NOMO-1 (cell line): ENCODE data around the gene L3MBTL4.
"Not testable (repeated sequence)": the region's sequence is repeated elsewhere in the genome, so short reads cannot be mapped to it uniquely, and the experiment has no call there.

Experiments used
- DNase-seq, 2 experiments: peaks; one replicate each; lab custom pipeline; 2025; ENCODE audit not compliant: unreplicated experiment in 2 of 2; lab: John Stamatoyannopoulos, UW

L3MBTL4 gene

DNA sequence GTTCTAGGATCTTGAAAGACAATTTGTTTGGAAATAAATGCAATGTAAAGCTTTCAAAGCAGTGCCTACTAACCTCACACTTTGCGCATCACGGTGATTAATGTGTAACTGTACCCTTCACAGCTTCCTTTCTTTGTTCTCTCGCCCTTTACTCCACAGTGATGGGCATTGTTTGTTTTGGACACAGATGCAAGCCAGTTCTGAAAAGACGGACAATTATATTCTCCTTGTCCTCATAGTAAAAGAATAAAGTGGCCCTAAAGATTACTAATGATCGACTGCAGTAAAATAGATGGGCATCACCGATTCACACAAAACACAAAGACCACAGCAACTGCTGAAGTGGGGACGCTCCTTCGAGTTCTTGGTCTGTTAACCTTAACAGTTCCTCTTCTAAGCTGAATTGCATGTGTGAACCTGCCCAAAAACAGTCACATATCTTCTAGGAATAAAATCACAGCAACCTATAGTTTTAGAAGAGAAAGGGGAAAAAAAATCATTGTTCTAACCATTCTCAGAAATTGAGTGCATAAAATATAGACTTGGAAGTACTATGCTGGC lies 7.7 kb downstream of the L3MBTL4 start:
- DNase-seq = no peak

GRCh38 chr18:6406075-6406909 lies 8.4 kb downstream of the L3MBTL4 start:
- peak; percentile 78 to 79 for DNase-seq

DNA sequence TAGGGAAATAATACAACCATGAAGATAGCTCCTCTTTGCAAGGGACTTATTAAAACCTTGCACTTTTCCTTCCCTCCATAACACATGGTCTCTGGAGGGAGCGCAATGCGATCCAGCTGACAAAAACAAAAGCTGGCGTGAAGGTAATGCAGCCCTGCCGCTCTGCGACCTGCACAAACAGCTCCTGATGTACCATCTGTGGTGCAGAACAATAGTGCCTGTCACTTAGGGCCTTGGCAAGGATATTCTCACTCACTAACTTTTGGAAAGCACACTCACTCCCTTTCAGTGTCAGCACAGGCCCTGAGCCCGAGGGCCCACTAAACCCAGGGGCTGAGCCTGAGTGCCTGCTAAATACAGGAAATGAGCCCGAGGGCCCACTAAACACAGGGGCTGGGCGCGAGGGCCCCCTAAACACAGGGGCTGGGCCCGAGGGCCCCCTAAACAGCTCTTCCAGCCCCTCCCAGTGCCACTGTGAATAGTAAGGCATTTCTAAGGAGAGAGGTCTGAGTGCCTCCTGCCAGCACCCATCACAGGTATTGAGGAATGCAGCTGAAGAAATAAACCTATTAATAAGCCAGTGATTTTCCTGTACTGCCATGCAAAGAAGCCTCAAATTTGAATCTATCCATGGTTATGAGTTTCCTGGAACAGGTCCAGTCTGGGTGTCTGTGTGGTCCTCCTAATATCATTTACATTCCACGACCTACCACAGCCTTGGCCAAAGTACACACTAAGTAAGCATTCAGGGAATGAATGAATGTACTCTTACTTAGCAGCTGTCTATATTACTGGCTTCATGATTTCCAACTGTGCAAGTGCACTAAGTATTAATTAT lies 9.3 kb downstream of the L3MBTL4 start:
- DNase-seq = no peak

GRCh38 chr18:6404834-6405233 lies 9.9 kb downstream of the L3MBTL4 start:
- DNase-seq = no peak

DNA sequence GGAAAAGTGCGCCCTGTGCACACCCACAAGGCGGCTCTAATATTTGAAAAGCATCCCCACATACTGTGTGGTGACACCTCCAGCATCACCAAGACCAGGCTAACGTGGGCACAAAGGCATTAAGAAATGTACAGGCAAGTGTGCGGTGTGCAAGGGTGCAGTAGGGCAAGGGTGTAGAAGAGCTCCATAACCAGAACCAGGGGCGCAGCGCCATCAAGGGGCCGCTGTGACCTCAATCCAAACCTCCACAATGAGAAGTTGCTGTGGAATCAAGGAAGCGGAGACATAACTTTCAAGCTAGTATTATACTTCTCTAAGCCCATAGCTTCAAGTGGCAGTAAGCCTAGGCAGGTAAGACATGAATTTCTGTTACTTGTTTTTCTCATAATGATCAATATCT lies 13.0 kb downstream of the L3MBTL4 start:
- no peak for DNase-seq

DNA sequence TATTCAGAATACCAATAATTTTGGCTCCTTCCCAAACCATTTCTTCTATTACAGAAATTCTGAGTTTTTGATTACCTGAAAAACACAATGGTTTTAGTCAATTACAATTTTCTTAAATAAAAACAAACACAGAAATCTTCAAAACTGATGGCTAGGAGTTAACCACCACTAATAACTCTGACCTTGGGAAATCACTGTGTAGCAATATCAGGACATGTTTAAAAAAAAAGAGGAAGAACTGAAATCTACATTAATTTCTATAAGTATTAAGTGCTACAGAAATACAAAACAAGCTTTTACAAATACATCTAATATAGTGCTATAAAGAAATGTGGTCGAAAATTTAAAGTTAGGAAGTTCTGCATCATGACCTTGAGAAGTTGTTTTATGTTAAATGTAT lies 14.9 kb downstream of the L3MBTL4 start:
- peak; percentile 16 to 78 for DNase-seq

DNA sequence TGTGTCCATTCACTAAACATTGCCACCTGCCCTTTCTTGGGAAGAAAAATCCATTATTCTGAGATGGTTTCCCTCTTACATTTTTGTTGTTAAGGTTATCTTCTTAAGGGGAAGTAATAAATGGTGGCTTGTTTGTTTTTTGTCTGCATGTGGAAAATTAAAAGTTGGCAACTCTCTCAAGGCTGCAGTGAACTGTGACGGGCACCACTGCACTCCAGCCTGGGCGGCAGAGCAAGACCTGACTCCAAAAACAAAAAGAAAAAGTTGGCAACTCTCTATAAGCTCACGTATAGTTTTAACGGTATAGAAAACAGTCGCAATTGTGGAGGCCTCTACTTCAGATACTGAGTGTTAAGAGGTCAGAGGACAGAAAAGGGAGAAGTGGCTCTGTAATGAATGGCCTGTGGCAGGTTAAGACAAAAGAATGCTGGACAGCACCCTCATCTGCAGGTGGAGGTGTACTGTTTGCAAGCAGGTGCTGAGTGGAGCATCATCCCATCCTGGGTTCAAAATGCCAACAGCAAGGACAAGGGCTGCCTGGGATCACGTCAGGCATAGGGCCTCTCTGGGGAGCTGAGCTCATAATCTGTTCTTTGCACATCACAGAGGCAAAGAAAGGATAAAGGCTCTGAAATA lies 16.7 kb downstream of the L3MBTL4 start:
- no peak for DNase-seq

GRCh38 chr18:6396847-6397246 lies 17.9 kb downstream of the L3MBTL4 start:
- no peak for DNase-seq

GRCh38 chr18:6396276-6396675 lies 18.4 kb downstream of the L3MBTL4 start:
- no peak for DNase-seq

DNA sequence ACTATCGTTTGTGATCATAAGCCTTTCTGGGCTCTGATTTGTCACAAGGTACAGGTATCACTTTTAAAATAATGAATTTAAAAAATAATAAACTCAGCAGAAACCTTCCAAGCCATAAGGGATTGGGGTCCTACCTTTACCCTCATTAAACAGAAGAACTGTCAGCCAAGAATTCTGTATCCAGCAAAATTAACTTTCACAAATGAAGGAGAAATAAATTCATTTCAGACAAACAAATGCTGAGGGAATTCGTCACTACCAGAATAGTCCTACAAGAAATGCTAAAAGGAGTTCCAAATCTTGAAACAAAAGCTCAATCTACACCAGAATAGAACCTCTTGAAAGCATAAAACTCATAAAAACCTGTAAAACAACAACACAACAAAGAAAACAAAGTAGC lies 25.7 kb downstream of the L3MBTL4 start:
- no peak for DNase-seq

- no peak for DNase-seq
Measured at GRCh38 chr18:6382963-6383362, 31.7 kb downstream of the L3MBTL4 start.

DNA sequence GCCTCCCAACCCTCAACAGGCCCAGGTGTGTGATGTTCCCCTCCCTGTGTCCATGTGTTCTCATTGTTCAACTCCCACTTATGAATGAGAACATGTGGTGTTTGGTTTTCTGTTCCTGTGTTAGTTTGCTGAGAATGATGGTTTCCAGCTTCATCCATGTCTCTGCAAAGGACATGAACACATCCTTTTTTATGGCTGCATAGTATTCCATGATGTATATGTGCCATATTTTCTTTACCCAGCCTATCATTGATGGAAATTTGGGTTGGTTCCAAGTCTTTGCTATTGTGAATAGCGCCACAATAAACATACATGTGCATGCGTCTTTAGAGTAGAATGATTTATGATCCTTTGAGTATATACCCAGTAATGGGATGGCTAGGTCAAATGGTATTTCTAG lies 37.2 kb downstream of the L3MBTL4 start:
- DNase-seq = not testable (repeated sequence)

GRCh38 chr18:6376433-6377229 lies 38.1 kb downstream of the L3MBTL4 start:
- DNase-seq = no peak

- no peak for DNase-seq
Measured at GRCh38 chr18:6374935-6375529, 39.7 kb downstream of the L3MBTL4 start.

DNA sequence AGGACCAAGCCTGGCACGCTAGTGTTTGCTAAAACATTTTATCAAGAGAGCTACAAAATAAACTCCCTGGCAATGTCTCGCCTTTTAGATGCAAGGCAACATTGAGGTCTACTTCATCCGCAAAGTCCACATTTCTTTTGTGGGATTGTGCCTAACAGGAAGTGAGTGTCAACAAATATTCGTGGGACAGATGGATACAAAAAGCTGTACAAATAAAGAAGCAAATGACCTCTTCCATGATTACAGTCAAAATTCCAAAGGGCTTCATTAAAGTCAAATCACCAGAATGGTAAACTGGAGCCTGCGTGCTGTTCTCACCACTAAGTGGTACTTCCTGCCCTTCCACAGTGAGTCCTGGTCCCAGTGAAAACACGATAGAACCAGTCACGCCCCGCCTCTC lies 40.4 kb downstream of the L3MBTL4 start:
- no peak for DNase-seq

DNA sequence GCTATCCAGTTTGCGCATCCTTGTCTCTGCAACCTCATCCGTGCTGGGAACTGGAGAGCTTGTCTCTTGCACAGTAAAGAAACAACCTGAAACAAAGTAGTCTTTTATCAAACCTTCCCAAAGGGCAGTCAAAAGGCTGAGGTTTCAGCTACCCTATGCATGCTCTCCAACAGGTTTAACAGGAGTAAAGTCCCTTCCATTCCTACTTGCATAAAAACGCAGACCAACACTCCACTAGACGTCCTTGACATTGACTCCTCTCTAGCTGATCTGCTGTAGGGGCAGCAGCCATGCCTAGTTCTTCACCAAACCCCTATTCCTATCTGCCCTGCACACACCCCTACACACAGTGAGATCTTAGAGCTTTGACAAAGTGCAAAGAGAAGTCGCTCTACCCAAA lies 41.5 kb downstream of the L3MBTL4 start:
- no peak for DNase-seq

GRCh38 chr18:6370886-6371635 lies 43.6 kb downstream of the L3MBTL4 start:
- DNase-seq = no peak

DNA sequence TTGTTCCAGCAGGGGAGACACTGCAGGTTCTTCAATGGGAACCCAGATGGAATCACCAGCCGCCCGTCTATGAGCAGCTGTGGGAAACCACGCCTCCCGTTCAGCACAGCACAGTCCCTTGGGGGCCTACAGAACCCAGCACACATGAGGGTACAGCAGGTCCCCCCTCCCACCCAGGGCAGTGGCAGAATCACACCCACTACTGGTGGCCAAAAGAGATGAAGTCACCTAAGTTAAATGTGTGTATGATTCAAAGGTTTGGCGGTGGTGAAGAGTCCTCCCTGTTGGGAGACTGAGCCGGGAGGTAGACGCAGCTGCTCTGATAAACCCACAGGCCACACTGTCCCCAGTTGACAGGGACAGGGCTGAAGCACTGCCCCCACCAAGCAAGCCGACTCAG lies 44.3 kb downstream of the L3MBTL4 start:
- DNase-seq = no peak

- no peak for DNase-seq
Measured at GRCh38 chr18:6368017-6368416, 46.7 kb downstream of the L3MBTL4 start.
